GM12801 (cell line): ENCODE data around the gene B4GALT4.

ENCODE experiments used
- TF ChIP-seq, protein P1 (sequence below): IDR thresholded peaks from one replicate; pipeline ENCODE4 v1.5.1; 2011; ENCODE audit warnings: control low read depth; ENCODE audit not compliant: insufficient read length; ENCODE audit errors: extremely low read depth

B4GALT4 gene

DNA sequence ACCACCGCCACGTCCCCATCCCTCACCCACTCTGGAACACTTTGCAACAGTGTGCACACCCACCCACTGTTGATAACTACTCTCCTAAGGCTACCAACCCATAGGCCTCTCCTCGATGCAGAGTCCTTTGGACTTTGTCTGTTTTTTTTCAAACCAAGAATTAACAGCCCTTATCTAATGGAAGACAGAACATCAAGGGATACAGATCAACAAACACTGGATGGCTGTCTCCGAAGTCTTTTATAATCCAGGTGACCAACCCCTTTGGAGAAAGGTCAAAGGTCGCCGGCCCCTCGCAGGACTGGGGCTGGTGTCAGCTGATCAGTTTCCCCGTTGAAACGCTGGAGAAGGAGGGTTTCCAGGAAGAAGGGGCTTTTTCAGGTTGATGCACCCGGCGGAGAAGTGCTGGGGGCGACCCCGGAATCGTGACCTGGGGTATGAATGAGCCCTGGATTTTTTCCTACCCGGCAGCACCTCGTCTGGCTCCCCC is 532 bp downstream of the B4GALT4 start:
- TF ChIP-seq, protein P1, sequence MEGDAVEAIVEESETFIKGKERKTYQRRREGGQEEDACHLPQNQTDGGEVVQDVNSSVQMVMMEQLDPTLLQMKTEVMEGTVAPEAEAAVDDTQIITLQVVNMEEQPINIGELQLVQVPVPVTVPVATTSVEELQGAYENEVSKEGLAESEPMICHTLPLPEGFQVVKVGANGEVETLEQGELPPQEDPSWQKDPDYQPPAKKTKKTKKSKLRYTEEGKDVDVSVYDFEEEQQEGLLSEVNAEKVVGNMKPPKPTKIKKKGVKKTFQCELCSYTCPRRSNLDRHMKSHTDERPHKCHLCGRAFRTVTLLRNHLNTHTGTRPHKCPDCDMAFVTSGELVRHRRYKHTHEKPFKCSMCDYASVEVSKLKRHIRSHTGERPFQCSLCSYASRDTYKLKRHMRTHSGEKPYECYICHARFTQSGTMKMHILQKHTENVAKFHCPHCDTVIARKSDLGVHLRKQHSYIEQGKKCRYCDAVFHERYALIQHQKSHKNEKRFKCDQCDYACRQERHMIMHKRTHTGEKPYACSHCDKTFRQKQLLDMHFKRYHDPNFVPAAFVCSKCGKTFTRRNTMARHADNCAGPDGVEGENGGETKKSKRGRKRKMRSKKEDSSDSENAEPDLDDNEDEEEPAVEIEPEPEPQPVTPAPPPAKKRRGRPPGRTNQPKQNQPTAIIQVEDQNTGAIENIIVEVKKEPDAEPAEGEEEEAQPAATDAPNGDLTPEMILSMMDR: no peak

DNA sequence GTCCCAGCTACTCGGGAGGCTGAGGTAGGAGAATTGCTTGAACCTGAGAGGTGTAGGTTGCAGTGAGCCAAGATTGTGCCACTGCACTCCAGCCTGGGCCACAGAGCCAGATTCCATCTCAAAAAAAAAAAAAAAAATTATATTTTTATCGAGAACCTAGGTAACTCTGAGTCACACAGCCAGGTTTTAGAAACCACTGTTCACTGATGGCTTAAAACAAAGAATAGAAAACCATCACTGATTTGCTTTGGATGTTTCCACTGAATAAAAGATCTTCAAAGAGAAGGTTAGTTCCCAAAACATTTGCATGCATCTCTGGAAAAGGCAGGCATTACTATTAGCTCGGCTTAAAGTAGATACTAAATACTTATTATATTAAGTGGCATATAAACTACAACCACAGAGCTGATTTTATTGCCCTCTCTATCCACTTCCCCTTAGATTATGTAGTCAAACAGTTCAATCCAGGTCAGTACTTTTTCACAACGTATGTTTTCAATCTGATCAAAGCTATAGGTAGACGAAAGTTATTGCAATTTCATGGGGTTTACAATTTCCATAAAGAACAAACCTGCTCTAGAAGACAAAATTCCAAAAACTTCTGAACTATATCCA is 1.4 kb downstream of the B4GALT4 start:
- TF ChIP-seq, protein P1: no peak

DNA sequence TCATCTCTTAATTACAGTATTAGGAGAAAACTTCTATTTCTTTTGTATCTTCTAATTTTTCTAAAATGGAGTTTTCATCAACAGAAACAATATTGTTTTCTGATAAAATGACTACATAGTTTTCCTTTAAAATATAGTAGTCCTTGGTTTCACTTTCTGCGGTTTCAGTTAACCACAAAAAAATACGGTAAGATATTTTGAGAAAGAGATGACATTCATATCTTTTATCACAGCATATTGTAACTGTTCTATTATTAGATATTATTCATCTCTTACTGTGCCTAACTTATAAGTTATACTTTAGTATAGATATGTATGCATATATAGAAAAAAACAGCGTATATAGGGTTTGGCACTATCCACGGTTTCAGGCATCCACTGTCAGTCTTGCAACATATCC is 2.3 kb downstream of the B4GALT4 start:
- TF ChIP-seq, protein P1: no peak

DNA sequence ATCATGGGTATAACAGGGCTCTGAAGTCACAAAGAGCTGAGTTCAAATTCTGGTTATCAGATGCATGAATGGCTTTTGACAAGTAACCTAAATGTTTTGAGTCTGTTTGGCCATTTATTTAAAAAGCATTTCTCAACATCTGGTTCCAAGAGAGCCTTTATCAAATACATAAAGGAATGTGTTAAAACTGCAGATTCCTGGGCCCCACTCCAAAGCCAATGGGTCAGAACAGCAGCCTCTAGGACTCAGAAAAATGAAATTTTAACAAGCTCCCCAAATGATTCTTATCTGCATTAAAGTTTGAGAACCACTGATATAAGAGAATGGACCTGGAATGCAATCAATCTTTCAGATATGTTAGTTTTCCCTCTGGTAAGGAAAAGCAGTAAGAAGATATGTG is 3.4 kb downstream of the B4GALT4 start:
- TF ChIP-seq, protein P1: no peak

DNA sequence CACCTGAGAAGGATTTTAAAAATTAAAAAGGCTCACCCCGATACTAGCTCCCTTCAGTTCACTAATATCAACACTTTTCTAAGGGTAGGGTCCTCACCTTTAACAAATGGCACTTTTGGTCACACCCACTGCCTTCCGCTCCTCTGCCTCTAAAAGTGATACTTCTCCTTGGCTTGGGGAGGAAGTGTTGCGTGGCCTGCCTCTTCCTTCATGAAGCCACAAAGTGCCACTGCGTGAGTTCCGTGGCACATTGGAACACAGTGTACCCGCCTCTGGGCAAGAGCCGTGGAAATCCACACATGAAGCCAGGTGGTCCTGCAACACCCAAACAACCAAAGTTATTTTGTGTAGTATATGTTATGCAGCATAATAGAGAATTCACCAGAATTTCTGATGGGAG is 3.9 kb downstream of the B4GALT4 start:
- TF ChIP-seq, protein P1: no peak

DNA sequence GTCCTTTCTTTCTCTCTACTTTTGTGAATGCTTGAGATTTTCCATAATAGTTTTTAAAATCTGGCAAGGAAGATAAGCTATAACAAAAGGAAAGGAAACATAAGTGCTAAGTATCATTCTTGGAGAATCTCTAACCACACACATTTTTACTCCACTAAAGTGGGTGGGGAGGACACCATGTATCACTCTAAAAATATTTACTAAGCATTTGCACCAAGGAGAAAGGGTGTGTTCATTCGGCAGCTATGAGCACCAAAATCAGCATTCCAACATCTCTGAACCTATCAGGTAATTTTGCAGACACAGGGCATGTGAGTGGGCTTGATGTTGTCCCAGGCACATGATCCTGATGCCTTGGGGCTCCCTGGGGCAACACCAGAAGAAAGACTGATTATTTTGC is 5.5 kb downstream of the B4GALT4 start:
- TF ChIP-seq, protein P1: no peak

DNA sequence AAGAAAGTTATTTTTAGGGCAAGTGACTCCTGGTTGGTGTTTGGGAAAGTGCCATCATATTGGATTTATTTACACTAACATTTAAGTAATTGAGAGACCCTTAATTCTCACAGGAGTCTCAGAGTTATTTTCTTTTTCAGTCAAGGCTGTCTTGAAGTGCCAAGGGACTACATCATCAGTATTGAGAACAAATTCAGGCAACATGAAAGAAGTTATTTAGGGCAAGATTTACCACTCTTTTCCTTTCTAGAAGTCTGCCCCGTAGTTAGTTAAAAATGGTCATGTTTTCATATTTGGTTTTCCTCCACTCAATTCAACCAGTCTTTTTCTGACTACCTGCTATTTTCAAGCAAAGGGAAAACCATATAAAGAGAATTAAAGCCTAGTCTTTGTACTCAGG is 6.1 kb downstream of the B4GALT4 start:
- TF ChIP-seq, protein P1: no peak
